Measurements from ENCODE around the gene ARHGAP36.

DNA sequence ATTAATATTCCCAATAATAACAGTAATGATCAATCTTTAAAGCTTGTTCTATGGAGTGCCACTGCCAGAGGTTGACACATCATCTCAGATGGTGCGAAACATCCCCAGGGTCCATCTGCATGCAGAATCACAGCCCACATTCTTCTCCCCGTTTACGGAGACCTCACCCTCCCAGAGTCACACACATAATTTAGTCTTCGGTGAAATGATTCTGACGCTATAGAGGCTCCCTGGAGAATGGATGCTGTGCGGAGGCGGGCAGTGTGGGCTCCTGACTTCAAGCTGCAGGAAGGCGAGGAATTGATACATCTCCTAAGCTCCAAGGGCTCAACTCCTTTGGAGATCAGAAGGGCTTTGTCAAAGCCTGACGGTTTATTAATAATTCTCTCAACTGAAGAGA, 11.0 kb upstream of the ARHGAP36 start:
- TF ChIP-seq, protein P1, sequence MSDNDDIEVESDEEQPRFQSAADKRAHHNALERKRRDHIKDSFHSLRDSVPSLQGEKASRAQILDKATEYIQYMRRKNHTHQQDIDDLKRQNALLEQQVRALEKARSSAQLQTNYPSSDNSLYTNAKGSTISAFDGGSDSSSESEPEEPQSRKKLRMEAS (CRISPR knock-in tag; IDR thresholded peaks at IDR 0.05), result no peak
- TF ChIP-seq GABPB1 (CRISPR knock-in tag; IDR thresholded peaks at IDR 0.05), result no peak
- TF ChIP-seq FOXJ3 (CRISPR knock-in tag; IDR thresholded peaks at IDR 0.05; ENCODE audit: borderline replicate concordance), result no peak
- TF ChIP-seq, protein P2, sequence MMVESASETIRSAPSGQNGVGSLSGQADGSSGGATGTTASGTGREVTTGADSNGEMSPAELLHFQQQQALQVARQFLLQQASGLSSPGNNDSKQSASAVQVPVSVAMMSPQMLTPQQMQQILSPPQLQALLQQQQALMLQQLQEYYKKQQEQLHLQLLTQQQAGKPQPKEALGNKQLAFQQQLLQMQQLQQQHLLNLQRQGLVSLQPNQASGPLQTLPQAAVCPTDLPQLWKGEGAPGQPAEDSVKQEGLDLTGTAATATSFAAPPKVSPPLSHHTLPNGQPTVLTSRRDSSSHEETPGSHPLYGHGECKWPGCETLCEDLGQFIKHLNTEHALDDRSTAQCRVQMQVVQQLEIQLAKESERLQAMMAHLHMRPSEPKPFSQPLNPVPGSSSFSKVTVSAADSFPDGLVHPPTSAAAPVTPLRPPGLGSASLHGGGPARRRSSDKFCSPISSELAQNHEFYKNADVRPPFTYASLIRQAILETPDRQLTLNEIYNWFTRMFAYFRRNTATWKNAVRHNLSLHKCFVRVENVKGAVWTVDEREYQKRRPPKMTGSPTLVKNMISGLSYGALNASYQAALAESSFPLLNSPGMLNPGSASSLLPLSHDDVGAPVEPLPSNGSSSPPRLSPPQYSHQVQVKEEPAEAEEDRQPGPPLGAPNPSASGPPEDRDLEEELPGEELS (CRISPR knock-in tag; IDR thresholded peaks at IDR 0.05), result no peak
